Skeletal muscle satellite cell (primary cell): ENCODE data around the gene CHST1. TPM values are rescaled to one million over a fixed set of nuclear protein-coding genes. Genes with fewer than 3 reads are reported as not detected.

Source experiments
- H3K27me3 ChIP-seq: 2 replicates; pipeline ENCODE4 v1.7.0; 2013; ENCODE audit warnings: low read length; ENCODE audit not compliant: control insufficient read depth, insufficient read depth
- H3K36me3 ChIP-seq: 2 replicates; pipeline ENCODE4 v1.7.0; 2013; ENCODE audit warnings: mild to moderate bottlenecking, control low read depth, low read length; ENCODE audit not compliant: insufficient read depth
- H3K4me1 ChIP-seq: 2 replicates; pipeline ENCODE4 v1.7.0; 2013; ENCODE audit warnings: low read length; ENCODE audit not compliant: control insufficient read depth, insufficient read depth
- H3K4me2 ChIP-seq: 2 replicates; pipeline ENCODE4 v1.7.0; 2013; ENCODE audit warnings: mild to moderate bottlenecking, low read length
- H3K4me3 ChIP-seq: 2 replicates; pipeline ENCODE4 v1.7.0; 2013; ENCODE audit warnings: low read length
- H3K9ac ChIP-seq: 2 replicates; pipeline ENCODE4 v1.7.0; 2013; ENCODE audit warnings: mild to moderate bottlenecking, low read depth, low read length, moderate library complexity
- H3K9me3 ChIP-seq: replicated peaks from 2 replicates; pipeline ENCODE4 v1.7.0; 2013; ENCODE audit warnings: mild to moderate bottlenecking, control low read depth, low read length
- total RNA-seq: library from RNA; depleted of rRNA; stranded (reverse); fragments of >200 nt; gene quantifications from 2 replicates; pipeline ENCODE4 v1.2.3, GENCODE V29; 2012; rRNA removed

CHST1 gene, protein sequence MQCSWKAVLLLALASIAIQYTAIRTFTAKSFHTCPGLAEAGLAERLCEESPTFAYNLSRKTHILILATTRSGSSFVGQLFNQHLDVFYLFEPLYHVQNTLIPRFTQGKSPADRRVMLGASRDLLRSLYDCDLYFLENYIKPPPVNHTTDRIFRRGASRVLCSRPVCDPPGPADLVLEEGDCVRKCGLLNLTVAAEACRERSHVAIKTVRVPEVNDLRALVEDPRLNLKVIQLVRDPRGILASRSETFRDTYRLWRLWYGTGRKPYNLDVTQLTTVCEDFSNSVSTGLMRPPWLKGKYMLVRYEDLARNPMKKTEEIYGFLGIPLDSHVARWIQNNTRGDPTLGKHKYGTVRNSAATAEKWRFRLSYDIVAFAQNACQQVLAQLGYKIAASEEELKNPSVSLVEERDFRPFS
- 2.0 and 2.4 TPM in 2 replicates for total RNA-seq

DNA sequence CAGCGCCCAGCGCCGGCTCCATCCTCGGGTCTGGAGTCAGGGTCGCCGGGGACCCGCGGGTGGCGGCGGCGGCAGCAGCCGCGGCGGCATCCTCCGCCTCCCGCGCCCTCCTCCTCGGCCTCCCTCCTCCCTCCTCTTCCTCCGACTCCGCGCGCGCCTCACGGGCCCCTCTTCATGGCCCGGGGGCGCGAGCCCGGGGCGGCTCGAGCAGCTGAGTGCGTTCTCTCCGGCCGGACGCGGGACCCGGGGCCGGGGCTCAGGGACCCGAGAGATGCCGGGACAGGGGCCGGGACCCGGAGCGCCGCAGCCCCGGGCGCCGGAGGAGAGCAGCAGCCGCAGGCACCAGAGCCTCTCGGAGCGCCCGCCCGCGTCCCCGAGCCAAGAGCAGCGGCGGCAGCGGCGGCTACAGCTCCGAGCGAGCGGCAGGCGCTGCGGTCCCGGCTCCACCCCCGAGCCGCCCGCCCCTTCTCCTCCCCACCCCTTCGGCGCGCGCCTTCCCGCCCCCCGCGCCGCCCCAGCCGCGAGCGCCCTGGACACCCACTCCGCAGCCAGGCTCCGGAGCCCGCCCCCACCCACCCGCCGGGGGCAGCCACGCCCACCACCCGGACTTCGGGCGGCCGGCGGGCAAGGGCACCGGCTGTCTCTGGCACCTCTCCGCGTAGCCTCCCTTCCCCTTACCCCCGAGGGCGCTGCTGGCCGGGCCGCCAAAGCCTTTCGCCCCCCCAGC is at the start of gene CHST1:
Gene CHST1, minus strand, starts transcription at position 417 of the 727 bp plus-strand sequence. CDS start 14,699 bp downstream, outside the sequence.
- Histone ChIP-seq H3K4me3 (peak within 1 kb of the TSS; percentile 70), H3K36me3 (no peaks in the 10 kb centered on the region), H3K9me3 (no peaks in the 10 kb centered on the region), H3K4me1 (peaks cover 31% of the 10 kb centered on the region), H3K9ac (peak within 1 kb of the TSS; percentile 47), H3K27me3 (peaks cover 81% of the 10 kb centered on the region), H3K4me2 (peak within 1 kb of the TSS; percentile 87)

DNA sequence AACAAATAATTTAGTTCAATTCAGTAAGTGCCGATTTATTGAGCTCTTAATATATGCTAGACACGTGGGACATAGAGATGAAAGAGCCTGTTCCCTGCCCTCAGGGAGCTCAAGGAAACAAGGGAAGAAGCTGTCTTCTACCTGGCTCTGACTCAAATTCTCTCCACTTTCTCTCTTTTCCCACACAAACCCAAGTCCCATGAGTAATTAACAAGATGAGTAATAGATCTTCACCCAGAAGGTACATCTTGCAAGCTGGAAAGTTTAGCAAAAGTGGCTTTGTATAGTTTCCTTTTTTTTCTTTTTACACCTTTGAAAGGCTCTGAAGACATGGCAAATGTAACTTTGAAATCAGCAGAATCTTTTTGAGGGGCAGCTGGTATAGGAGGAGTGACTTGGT is 48.2 kb upstream of the CHST1 start:
- Histone ChIP-seq H3K4me1 (no peaks in the 10 kb centered on the region), H3K27me3 (peaks cover 81% of the 10 kb centered on the region), H3K9me3 (no peaks in the 10 kb centered on the region), H3K36me3 (no peaks in the 10 kb centered on the region), H3K4me2 (no peak overlapping the region), H3K4me3 (no peak overlapping the region), H3K9ac (no peak overlapping the region)

DNA sequence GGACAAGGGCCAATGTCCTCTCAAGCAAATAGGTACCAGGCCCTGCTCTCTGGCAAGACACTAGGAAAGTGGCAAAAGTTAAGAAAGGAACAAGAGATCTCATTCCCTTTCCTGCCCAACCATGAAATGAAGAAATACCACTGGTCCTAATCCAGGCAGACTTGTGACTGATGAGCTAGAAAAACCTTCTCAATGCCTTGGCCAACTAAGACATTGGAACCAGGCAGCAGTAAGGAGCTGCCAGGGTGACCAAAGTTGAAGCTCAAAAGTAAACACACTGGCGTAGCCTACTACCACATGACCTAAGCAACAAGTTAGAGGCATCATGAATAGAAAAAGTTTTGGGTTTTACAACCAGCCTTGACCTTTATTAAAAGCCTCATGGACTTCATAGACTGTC is 45.1 kb upstream of the CHST1 start:
- H3K27me3 ChIP-seq = peaks cover 90% of the 10 kb centered on the region

DNA sequence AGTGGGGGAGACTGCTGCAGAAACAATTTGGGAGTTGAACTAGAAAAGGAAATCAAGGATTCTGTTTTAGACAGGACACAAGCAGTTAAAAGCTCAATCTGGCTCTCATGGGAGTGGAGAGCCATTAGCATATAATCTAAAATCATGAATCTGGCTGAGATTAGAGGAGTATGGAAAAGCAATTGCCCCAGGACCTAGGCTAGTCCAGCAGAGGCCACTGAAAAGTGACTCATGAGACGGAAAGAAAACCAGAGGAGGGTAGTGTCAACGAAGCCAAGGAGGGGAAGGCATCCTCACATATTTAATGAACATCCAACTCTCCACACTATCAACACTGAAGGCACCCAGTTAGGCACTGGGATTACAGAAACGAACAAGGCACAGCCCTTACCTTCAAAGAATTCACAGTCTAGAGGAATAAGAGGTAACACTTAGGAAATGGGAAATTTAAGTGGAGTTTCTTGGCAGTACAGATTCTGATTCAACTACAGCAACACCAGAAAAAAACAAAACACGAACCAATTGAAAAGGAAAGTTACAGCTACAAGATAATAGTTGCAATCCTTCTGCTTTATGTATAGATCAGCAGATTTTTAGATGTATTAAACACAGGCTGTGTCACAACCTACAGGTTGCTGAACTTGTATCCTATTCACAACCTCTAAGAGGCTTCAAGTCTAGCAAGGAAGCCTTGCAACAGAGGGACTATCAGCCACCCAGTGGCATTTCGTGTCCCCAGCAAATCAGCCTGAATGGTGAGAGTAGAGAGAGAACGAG is 43.7 kb upstream of the CHST1 start:
- no peaks in the 10 kb centered on the region for H3K4me1 ChIP-seq
- peaks cover 90% of the 10 kb centered on the region for H3K27me3 ChIP-seq
- no peaks in the 10 kb centered on the region for H3K9me3 ChIP-seq
- H3K4me2 ChIP-seq = no peak overlapping the region
- no peak overlapping the region for H3K4me3 ChIP-seq
- H3K36me3 ChIP-seq = no peaks in the 10 kb centered on the region
- no peak overlapping the region for H3K9ac ChIP-seq

More for the DNA sequence above, 45.1 kb upstream of the CHST1 start:
- Histone ChIP-seq H3K4me2 (no peak overlapping the region), H3K9ac (no peak overlapping the region), H3K9me3 (no peaks in the 10 kb centered on the region), H3K36me3 (no peaks in the 10 kb centered on the region), H3K4me3 (no peak overlapping the region), H3K4me1 (no peaks in the 10 kb centered on the region)

DNA sequence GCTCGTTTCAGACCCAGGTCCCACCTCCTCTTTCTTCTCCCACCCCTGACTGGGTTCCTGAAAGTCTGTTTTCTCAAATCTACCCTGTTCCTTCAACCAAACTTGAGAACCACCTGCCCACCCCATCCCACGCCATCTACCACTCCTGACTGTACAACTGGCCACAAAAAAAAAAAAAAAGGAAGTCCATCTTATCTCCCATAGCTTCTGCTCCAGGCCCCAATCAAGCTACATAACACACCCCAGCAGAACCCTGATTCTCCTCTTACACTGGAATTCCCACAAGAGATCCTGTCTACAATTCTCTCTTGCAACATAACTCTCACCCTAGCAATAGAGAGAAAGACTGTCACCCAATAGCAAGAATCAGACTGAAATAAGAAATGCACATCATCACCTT is 39.2 kb upstream of the CHST1 start:
- Histone ChIP-seq H3K36me3 (no peaks in the 10 kb centered on the region), H3K27me3 (peaks cover 88% of the 10 kb centered on the region), H3K9ac (no peak overlapping the region), H3K4me3 (no peak overlapping the region), H3K9me3 (no peaks in the 10 kb centered on the region), H3K4me1 (no peaks in the 10 kb centered on the region), H3K4me2 (no peak overlapping the region)

DNA sequence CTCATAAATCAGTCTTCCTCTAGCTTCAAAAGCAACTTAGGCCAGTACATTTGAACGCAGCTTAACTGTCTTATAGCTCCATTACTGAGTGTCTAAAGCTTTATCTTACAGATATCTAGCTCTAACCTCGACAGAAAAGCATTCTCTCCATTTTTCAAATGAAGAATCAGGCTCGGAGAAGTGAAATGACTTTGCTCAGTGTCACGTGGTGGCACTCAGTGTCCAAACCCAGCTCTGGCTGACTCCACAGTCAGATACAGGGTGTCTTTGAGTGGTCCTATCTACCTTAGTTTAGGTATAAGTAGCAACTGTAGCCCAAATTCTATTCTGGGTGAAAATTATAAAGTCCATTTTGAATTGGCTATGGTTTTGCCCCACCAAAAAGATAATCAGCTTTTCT is 38.7 kb upstream of the CHST1 start:
- Histone ChIP-seq H3K9ac (no peak overlapping the region), H3K4me2 (no peak overlapping the region), H3K4me3 (no peak overlapping the region), H3K9me3 (no peaks in the 10 kb centered on the region), H3K4me1 (no peaks in the 10 kb centered on the region), H3K36me3 (no peaks in the 10 kb centered on the region), H3K27me3 (peaks cover 88% of the 10 kb centered on the region)

DNA sequence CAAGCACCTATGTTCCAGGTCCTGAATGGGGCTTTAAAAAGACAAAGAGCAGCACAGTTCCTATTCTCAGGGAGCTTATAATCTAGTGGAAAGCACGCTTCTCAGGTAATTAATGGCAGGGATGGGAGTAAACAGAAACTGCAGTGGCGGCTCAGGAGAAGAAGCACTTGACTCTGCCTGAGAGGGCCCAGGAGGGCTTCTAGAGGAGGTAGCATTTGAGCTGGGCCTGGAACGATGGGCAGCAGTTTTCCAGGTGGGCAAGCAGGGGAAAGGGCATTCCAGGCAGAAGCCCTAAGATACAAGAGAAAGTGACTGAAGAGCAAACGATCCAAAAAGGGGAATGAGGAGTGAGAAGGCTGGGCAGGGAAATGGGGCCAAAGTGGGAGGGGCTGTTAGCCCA is 37.1 kb upstream of the CHST1 start:
- no peaks in the 10 kb centered on the region for H3K36me3 ChIP-seq
- H3K4me3 ChIP-seq = no peak overlapping the region
- no peaks in the 10 kb centered on the region for H3K4me1 ChIP-seq
- peaks cover 81% of the 10 kb centered on the region for H3K27me3 ChIP-seq
- H3K9me3 ChIP-seq = no peaks in the 10 kb centered on the region
- H3K9ac ChIP-seq = no peak overlapping the region
- no peak overlapping the region for H3K4me2 ChIP-seq

DNA sequence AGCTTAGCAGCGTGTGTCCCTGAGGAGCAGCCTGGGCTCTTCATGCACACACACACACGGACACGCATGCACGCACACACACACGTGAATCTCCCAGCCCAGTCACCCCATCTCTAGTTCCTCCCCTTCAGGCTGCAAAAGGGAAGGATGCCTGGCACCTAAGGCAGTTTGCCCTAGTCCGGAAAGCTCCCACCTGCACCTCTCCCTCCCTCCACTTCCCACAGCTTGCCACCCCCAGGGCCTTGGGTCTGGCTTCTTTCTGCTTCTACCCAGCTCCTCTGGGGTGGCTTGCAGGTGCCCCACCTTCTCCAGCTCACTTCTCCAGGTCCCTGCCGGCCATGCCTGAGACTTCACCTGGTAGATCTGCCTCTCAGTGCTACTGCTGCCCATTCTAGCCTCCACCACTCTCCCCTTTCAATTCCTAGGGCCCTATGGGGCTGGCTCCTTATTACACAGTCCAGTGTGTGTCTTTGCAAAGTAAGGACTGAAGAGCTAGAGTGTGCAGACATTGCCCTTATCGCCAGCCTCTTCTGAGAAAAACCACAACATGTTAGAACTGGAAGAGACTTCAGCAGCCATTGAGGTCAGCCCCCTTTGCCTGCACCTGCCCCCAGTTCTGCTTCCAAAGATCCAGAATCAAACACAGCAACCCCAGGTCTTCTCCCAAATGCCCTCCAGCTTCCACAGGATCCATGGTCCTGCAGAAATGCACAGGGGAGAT is 33.5 kb upstream of the CHST1 start:
- Histone ChIP-seq H3K4me1 (no peaks in the 10 kb centered on the region), H3K27me3 (peaks cover 79% of the 10 kb centered on the region), H3K9ac (no peak overlapping the region), H3K4me2 (no peak overlapping the region), H3K36me3 (no peaks in the 10 kb centered on the region), H3K4me3 (no peak overlapping the region), H3K9me3 (no peaks in the 10 kb centered on the region)

DNA sequence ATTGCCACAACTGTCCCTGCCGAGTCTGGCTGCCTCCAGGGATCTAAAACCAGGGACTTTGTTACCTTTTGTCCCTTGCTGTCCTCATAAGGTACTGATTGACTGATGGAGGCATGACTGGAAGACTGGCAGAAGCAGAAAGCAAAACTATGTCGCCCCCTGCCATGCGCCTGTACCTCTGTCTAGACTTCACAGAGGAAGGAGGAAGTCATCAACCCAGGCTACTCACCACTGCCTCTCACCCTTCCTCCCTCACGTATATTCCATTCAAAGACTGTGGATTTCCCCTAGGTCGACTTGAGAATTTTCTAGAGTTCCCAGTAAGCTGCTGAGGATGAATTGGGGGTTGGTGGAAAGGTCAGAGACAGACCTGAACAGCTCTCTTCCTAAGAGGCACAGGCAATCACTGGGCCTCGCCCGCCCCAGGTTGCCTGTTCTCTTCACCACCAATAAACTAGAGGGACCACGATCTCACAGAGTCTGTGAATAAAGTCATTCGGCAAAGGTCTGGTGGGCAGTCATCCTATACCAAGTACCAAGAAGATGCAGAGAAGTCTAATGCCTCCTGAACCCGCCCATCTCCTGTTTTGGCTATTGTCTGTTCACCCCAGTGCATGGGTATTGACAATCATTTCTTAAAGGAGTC is 27.5 kb upstream of the CHST1 start:
- H3K27me3 ChIP-seq = peaks cover 83% of the 10 kb centered on the region
- H3K9me3 ChIP-seq = no peaks in the 10 kb centered on the region
- H3K9ac ChIP-seq = no peak overlapping the region
- H3K36me3 ChIP-seq = no peaks in the 10 kb centered on the region
- H3K4me2 ChIP-seq = no peak overlapping the region
- no peaks in the 10 kb centered on the region for H3K4me1 ChIP-seq
- H3K4me3 ChIP-seq = no peak overlapping the region

DNA sequence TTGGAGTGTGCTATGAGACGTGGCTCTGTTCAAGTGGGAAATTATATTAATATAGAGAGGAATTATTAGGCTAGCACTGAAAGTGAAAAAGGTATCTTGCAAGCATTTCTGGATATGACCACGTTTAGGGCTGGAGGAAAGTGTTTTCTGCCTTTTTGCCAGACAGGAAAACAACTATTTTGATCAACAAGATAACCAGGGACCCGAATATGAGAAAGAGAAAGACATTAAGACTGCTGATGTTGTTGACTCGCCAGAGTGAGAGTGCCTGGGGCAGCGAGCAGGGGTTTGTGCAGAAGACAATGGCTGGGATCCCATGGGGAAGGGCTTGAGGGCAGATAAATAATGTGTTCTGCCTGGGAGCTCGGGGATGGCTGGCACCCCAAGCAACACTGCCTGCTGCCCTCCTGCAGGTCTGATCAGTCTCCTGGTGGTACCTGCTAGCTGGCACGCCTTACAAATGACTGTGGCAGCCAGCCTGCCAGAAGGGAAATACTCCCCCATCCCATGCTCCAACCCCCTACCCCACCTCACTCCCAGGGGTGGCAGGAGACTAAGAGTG is 23.1 kb upstream of the CHST1 start:
- no peaks in the 10 kb centered on the region for H3K36me3 ChIP-seq
- no peak overlapping the region for H3K4me3 ChIP-seq
- H3K4me1 ChIP-seq = no peaks in the 10 kb centered on the region
- no peak overlapping the region for H3K4me2 ChIP-seq
- no peak overlapping the region for H3K9ac ChIP-seq
- H3K9me3 ChIP-seq = no peaks in the 10 kb centered on the region
- peaks cover 83% of the 10 kb centered on the region for H3K27me3 ChIP-seq
